ENCODE results near the gene GPR151.
A peak's percentile ranks its signal among the peaks of the same experiment; 100 is the strongest.
"Not testable (repeated sequence)": the region's sequence is repeated elsewhere in the genome, so short reads cannot be mapped to it uniquely, and the experiment has no call there.

Gene GPR151

DNA sequence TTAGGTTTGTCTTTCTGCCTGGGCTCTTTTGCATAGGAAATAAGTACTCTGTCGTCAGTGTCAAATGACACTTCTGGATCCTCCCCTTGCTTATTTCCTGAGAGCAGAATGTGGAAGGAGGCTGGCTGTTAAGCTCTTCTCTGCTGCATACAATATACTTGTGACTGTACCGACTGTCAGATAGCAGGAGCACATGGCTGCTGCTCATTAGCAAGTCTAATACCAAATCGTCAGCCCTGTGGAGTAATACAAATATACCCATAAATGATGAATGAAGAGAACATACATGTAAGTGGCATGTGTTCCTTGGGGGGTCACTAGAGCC, at the start of gene GPR151:
GPR151 (minus strand) TSS at position 40 of the 325 bp plus-strand sequence. CDS start 77 bp downstream, outside the sequence.
- no peak for DNase-seq (ENCODE audit: low read depth in 2 of 2)

DNA sequence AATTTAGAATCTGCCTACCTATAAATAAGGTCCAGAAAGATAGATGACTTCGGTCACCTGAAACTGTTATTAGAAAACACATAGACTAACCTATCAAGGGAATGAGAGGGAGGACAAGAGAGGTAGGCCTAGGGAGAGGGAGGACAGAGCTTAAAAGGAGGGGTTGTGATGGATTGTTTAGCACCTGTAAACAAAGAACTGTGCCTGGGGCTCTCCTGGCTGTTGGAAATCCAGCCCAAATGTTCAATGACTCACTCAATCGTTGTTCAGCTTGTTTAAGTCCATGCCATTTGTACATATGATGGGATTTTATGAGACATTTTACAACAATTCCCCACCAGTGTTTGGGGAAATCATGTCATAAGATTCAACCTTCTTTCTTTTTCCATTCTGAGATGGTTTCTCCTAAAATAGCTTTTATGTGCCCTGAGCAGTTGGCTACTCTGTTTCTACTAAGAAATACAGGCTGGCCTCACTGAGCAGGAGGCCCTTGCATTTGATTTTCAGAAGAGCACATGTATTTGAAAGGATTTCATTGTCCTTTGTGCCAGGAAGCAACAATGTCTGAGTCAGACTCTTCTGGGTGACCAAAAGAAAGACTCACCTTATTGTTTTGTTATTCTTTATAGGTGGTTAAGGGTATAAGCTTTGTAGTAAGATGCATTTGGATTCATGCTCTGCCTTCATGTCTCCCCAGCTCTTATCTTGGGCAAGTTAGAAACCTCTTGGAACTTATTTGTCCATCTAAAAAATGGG, 48.2 kb upstream of the GPR151 start:
- DNase-seq (ENCODE audit: low read depth in 2 of 2): no peak

DNA sequence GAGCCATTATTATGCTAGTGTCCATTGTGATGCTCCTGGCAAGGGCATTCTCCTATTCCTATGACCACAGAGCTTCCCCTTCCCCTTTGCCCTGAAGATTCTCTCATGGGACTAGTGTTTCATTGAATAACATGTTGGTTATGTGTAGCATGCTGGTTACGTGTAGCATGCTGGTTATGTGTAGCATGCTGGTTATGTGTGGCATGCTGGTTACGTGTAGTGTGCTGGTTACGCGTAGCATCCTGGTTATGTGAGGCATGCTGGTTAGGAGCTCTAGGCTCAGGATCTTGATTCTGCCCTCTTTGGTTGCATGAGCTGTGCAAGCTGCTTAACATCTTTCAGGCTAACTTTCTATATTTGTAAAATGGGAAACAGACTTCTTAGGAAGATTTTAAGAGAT, 46.5 kb upstream of the GPR151 start:
- no peak for DNase-seq (ENCODE audit: low read depth in 2 of 2)

DNA sequence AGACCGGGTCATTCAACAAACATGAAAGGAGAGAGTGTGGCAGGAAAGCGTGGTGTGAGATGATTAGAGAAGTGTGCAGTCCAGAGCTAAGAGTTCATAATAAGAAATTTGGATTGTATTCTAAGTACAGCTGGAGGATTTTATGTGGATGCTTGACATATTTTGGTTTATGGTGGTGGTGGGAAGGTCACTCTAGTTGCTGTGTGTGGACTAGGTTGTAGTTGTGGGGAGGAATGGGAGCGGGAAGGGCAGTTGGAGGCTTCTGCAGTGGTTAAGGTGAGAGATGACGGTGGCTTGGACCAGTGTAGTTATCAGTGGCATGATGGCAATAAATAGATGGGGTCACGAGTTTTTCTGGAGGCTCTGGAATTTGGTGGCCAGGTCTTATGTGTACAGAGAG, 45.7 kb upstream of the GPR151 start:
- no peak for DNase-seq (ENCODE audit: low read depth in 2 of 2)

DNA sequence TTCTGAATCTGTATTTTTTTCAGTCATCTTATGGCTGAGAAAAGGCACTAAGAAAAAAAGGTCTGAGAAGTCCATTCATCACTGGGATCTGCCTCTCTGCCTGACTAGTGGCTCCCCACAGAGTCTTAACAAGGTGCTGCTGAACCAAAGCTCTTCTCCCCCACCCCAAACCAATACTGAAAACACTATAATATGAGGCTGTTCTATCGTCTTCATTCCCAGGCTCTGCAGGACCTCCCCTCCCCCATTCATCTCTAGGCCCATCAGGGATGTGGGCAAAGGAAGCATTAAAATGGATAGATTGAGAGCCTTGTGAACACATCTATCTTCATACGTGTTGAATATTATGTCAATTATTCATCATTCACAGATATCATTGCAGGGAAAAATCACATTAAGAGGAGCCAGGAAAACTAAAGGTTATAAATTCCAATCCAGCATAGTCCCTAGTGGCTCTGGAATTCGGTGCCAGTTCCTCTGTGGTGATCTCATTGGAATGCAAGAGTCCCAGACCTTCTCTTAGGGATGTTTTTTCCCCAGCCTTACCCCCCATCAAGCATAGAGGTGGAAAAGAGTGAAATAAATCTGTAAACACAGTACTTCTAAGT, 44.3 kb upstream of the GPR151 start:
- DNase-seq (ENCODE audit: low read depth in 2 of 2): no peak

DNA sequence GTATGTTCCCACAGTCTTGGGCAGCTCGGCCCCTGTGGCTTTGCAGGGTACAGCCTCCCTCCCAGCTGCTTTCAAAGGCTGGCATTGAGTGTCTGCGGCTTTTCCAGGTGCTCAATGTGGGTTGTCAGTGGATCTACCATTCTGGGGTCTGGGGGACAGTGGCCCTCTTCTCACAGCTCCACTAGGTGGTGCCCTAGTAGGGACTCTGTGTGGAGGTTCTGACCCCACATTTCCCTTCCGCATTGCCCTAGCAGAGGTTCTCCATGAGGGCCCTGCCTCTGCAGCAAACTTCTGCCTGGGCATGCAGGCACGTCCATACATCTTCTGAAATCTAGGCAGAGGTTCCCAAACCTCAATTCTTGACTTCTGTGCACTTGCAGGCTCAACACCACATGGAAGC, 40.9 kb upstream of the GPR151 start:
- not testable (repeated sequence) for DNase-seq (ENCODE audit: low read depth in 2 of 2)

DNA sequence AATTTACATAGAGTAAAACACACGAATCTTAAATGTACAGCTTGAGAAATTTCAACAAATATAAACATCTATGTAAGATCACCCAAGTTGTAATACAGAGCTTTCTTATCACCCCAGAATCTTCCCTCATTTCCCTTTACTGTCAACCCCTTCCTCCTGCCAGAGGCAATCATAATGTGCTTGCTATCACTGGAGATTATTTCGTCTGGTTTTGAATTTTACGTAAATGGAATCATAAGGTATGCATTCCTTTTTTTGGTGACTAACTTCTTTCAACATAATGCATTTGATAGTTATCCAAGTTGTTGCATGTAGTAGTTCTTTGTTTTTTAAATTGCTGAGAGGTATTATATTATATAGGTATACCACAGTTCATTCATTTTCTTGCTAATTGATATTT, 37.5 kb upstream of the GPR151 start:
- no peak for DNase-seq (ENCODE audit: low read depth in 2 of 2)

DNA sequence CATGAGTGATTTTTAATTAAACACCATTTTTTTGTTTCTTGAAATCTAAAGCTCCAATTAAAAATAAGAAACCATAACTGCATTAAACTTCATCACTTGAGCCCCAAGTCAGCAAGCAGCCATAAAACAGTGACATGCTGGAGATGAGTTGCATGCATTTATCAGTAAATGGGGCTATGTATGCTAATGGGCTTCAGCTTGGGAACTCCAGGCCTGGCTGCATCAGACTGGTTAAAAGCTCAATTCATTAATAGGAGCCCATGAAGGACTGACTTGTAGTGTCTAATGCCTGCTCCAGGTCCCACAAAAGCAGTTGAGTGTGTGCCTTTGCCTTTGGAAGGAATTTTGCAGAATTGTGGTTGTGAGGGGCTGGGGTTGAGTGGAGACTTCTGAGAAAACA, 33.6 kb upstream of the GPR151 start:
- DNase-seq (ENCODE audit: low read depth in 2 of 2): no peak

DNA sequence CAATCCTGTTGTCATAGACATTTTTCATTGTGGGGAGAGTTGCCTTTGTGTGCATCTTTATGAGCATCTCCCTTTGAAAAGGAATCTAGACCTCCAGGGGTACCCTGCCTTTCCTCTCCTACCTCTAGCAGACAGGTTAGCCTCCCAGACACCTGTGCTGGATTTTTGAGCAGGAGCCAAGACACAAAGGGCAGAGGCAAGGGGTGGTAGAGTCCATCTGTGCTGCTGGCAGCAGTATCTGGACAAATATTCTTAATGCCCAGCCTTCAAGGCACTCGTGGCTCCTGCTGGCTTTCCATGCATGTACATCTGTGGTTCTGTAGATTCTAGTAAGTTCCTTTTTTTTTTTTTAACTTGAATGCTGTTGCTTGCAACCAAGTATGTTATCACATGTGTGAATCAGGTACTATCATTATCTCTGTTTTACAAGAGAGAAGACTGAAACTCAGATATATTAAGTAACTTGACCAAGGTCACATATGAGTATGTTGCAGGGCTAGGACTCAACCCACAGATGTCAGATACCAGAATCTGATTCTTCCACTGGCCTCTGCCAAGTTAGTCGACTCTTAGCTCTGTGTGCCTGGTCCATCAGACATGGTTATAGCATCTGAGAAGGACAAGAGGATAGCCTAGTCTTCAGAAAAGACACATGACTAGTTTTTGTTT, 32.9 kb upstream of the GPR151 start:
- DNase-seq (ENCODE audit: low read depth in 2 of 2): no peak

DNA sequence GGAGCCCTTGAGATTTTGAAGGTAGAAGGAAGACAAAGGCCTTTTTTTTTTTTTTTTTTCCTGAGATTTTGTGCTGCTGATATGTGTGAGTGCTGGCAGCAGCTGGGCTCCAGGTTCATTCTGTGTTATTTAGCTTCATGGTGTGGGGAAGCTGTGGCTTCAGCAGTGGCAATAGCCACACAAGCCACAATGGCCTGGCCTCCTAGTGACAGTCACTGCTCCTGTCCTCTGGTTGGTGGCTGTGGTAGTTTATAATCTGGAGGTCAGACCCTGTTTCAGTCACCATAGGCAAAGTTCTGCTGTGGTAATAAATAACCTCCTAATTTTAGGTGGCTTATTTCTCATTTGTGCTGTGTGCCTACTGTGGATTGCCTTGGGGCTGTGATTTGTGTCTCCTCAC, 28.2 kb upstream of the GPR151 start:
- no peak for DNase-seq (ENCODE audit: low read depth in 2 of 2)

DNA sequence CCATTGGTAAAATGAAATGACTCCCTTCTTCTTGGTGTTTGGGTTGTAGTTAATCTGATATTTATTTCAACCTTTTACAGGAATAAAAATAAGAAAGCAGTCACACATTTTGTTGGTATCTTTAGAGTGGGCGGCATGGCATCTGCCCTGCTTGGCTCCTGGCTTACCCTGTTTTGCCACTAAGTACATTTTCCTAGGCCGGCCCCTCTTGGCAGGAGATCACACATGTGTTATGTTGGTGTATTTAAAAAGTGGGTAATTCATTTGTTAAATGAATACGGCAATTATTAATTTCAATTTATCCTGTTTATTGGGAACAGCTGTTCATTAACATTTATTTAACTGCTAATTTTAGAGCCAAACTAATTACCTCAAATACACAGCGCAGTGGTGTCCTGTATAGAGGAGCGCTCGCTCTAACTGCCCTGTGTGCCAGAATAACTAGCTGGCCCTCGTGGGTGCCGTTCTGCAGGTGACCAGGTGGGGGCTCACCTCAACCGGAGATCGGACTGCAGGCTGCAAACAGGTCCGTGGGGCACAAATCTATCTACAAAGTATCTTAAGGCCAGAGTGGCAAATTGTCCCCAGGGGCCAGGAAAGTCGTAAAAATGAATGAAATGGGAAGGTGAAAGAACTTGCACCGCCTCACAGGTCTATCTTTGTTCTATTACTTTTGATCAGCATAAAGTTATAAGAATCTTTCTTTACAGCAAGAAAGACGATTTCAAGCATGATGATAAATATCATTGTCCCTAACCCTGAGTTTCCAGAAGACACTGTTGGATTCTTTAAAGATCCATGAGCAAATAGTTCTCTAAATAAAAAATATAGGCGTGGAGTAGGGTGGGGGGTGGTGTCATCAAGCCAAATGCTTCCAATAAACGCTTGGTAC, 26.2 kb upstream of the GPR151 start:
- peak; percentile 28 to 37 for DNase-seq (ENCODE audit: low read depth in 2 of 2)

DNA sequence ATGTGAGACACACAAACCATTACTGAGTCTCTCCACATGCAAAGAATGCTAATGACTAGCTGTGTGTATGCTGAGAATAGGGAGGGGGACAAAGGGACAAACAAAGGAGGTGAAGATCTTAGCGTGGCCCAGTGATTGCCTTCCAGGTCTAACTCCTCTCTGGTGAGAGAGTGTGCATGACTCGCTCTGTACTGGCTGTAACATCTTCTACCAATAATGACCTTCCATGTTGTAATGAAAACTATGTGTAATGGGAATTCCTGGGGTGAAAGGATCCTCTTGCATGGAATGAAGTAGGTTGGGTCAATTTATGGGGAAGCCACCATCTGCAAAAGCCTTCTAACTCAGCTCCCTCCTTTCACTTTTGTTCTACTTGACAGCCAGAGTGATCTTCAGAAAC, 24.4 kb upstream of the GPR151 start:
- DNase-seq (ENCODE audit: low read depth in 2 of 2): no peak

DNA sequence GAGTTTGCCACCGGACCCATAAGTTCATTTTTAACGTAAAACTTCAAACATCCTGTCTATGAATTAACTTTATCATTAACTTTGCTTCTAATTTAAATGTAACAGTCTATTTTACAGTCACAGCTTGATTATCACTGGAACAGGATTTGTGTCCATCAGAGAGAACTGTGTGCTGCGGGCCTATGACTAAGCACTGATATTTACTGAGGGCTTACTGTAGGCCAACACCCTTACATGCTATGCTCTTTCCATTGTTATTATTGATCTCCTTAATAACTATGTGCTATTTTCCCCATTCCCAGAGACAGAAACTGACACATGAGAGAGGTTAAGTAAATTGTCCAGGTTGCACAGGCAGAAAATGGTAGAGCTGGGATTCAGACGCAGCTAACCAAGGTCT, 24.0 kb upstream of the GPR151 start:
- no peak for DNase-seq (ENCODE audit: low read depth in 2 of 2)

DNA sequence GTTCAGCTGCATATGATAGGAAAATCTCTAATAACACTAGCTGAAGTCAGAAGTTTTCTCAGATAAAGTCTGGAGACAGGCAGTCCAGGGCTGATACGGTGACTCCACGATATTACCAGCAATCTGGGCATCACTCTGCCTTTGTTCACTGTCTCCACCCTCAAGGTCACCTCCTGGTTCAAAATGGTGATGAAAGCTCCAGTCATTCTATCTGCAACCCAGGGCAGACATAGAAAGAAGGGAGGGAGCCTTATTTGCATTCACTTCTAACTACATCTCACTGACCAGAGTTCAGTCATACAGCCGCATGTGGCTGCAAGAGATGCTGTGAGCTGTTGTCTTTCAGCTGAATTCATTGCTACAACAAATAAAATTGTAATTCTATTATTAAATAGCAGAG, 22.4 kb upstream of the GPR151 start:
- no peak for DNase-seq (ENCODE audit: low read depth in 2 of 2)

DNA sequence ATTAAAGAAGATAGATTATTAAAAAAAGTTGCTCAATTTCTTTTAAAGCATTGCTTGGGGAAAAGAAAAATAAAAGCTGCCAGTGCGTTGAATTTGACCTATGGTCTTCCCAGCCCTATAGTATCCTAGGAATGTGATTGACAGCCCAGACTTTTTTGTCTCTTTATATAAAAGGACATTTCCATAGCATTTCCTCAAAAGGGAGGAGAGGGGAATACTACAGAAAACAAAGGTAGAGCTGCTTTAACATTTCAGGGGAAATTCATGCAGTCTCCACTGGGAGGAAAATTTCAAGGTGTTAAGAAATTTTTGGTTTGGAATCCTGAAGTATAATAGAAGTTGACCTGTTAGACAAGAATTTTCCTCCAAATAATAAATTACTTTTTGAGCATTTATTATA, 17.9 kb upstream of the GPR151 start:
- DNase-seq (ENCODE audit: low read depth in 2 of 2): no peak

DNA sequence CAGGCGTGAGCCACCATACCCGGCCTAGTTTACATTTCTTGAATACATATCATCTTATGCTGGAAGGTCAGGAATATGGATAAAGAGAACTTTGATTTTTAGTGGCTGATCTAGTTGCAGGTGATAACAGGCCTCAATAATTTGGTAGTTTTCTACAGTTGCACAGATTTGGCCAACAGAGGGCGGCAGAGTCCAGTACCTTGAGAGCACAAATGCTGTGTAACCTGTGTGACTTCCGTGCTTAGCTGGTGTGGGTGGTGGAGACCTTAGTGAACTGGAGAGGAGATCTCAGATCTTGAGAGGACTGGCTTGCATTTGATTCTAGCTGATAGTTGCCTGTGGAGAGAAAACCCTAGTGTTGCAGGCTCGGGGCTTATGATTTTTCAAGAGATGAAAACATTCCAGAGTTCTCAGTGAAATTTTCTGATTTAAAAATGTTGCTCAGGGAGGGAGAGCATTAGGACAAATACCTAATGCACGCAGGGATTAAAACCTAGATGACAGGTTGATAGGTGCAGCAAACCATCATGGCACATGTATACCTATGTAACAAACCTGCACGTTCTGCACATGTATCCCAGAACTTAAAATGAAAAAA, 17.4 kb upstream of the GPR151 start:
- peak; percentile 48 to 50 for DNase-seq (ENCODE audit: low read depth in 2 of 2)

DNA sequence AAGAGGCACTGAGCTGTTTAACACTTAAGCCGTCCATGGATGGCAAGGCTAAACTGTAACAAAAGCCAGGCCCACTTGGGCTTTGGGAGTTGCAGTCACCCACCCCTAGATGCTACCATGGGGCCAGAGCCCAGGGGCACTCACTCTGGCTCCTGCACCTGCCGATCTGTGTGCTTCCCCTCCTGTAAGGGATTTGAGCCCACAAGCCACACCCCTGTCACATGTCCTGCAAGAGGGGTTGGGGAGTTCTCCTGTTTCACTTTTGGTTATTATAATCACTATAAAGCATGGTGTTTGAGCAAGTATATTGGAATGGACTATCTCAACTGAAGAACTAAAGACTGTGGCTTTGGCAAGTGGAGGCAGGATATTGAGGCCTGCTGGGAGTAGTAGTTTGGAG, 14.0 kb upstream of the GPR151 start:
- no peak for DNase-seq (ENCODE audit: low read depth in 2 of 2)

DNA sequence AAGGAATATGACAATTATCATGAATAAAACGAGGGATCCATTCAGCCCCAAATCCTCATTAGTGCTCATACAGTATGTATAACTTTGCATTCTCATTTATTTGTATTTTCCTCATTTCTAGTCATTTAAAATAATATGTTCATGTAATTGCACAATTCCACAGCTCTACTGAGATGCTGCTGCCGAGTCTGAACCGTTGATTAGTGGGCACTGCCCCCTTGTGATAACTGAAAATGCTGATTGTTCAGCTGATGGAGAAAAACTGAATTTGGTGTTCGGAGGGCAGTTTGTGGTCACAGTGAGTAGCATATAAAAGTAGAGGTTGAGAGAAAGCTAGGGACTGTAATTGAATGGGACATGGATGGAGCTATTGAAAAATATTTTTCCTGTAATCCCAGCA, 12.2 kb upstream of the GPR151 start:
- DNase-seq (ENCODE audit: low read depth in 2 of 2): no peak

DNA sequence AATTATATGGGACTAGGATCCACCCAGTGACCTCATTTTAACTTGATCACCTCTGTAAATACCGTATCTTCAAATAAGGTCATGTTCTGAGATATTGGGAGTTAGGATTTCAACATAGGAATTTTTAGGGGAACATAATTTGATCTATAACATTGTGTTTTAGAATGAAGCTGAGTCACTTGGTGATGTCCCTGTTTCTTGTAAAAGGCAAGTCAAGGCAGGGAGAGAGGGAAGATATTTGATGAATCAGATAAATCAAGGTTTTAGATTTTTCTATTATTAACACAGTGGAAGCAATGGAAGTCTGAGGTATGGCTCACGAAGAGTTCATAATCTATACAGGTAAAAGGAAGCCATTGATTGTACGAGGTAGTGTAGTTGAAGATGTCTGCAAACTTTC, 11.8 kb upstream of the GPR151 start:
- no peak for DNase-seq (ENCODE audit: low read depth in 2 of 2)

DNA sequence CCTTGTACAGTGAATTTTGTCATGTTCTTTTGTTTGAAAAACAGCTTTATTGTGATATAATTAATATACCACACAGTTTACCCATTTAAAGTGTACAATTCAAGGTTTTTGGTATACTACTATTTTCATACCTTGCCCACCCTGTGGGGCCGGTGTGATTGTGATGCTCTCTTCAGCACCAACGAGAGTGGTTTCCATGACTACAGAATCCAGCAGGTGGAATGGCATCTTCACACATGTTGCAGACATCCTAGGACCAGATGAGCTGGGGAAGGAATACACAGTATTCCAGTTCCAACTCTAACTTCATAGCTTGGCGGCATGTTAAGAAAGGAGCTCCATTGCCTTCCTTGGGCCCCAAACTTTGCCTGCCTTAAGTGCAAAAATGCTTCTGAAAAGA, 7.7 kb upstream of the GPR151 start:
- no peak for DNase-seq (ENCODE audit: low read depth in 2 of 2)

DNA sequence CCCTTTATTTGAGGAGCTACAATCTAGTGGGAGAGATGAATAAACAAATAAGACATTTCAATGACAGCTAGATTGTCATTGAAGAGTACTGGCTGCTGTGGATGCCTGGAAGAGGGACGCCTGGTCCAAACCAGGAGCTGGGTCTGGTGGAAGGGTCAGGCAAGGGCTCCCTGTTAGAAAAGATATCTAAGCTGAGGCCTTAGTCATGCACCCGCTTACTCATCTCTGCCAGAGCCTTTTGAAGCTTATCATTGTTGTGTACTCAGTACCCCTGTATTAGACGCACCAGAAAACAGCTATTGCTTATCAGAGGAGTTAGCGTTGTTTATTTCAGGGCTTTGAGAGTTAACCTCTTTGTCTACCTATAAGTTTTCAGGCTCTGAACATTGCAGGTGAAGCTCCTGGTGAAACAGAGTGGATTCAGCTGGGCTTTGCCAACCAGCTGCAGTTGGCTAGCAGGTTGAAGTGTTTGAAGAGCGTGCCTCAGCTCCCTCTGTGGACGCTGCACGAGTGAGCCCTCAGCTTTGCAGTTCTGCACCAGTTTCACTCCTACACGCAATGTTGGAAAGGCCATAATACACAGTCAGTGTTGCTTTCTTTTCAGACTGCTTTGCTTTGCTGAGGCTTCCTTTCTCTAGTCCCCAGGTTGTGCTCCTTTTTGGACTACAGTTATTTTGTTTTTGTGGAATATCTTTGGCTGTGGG, 5.6 kb upstream of the GPR151 start:
- no peak for DNase-seq (ENCODE audit: low read depth in 2 of 2)
